Naive thymus-derived CD4-positive, alpha-beta T cell (primary cell): Measurements from ENCODE around the gene MXD4. TPM values are rescaled to one million over a fixed set of nuclear protein-coding genes. Genes with fewer than 3 reads are reported as not detected.

ENCODE experiments used
- ATAC-seq: fragments of 150-1000 bp; cut with Tn5 transposase; 2 replicates; pipeline ENCODE4 v1.10.0; 2021; ENCODE audit warnings: mild to moderate bottlenecking, moderate library complexity
- CTCF ChIA-PET: fragments of 350-600 bp; sonication (Branson Sonifier 250); formaldehyde crosslinking; loops from one replicate; lab custom pipeline; 2021; ENCODE audit warnings: antibody characterized with exemption; lab: Charles Lee
- POLR2A ChIA-PET: fragments of 350-600 bp; sonication (Branson Sonifier 250); formaldehyde crosslinking; loops from one replicate; lab custom pipeline; 2021; ENCODE audit warnings: antibody characterized with exemption, inconsistent platforms; lab: Charles Lee
- DNase-seq, 9 donors: peaks; one replicate each; pipeline versions ENCODE4 v3.0.0 to v3.0.0-alpha.2; 2020 to 2022; ENCODE audit warnings: mixed read lengths in 1 of 9
- H3K27ac ChIP-seq: one replicate; pipeline ENCODE4 v1.7.0; 2013; ENCODE audit warnings: mild to moderate bottlenecking, low read depth, low read length, moderate library complexity
- H3K27me3 ChIP-seq, 2 donors: one replicate each; pipeline ENCODE4 v1.7.0; 2013; ENCODE audit warnings: low read length in 2 of 2, mild to moderate bottlenecking in 2 of 2, moderate library complexity in 2 of 2; ENCODE audit not compliant: control insufficient read depth in 2 of 2, insufficient read depth in 2 of 2
- H3K36me3 ChIP-seq, 3 experiments: 1 replicate in 2 of 3; 2 replicates in 1 of 3; pipeline ENCODE4 v1.7.0; 2013; ENCODE audit warnings: low read length in 3 of 3, mild to moderate bottlenecking in 3 of 3, moderate library complexity in 1 of 3; ENCODE audit not compliant: insufficient read depth in 3 of 3, control insufficient read depth in 2 of 3
- H3K4me1 ChIP-seq, 2 donors: one replicate each; pipeline ENCODE4 v1.7.0; 2013; ENCODE audit warnings: low read length in 2 of 2, mild to moderate bottlenecking in 2 of 2, moderate library complexity in 1 of 2; ENCODE audit not compliant: control insufficient read depth in 2 of 2, insufficient read depth in 2 of 2
- H3K4me3 ChIP-seq: 2 replicates; pipeline ENCODE4 v1.7.0; 2013; ENCODE audit warnings: mild to moderate bottlenecking, low read length
- H3K9me3 ChIP-seq, 3 experiments: 1 replicate in 2 of 3; 2 replicates in 1 of 3; pipeline ENCODE4 v1.7.0; 2013; ENCODE audit warnings: low read length in 3 of 3; ENCODE audit not compliant: control insufficient read depth in 2 of 3
- H3K27ac Mint-ChIP-seq, 9 donors: one replicate each; pipeline ENCODE4 v1.8.0; 2020 to 2022; ENCODE audit warnings: mixed read lengths in 9 of 9, mild to moderate bottlenecking in 8 of 9, moderate library complexity in 5 of 9, inconsistent platforms in 2 of 9
- H3K27me3 Mint-ChIP-seq, 5 donors: one replicate each; pipeline ENCODE4 v1.8.0; 2021 to 2022; ENCODE audit warnings: mixed read lengths in 5 of 5, mild to moderate bottlenecking in 1 of 5
- H3K36me3 Mint-ChIP-seq, 5 donors: one replicate each; pipeline ENCODE4 v1.8.0; 2020 to 2022; ENCODE audit warnings: mixed read lengths in 5 of 5, mild to moderate bottlenecking in 3 of 5, inconsistent platforms in 1 of 5
- H3K4me1 Mint-ChIP-seq, 7 donors: one replicate each; pipeline ENCODE4 v1.8.0; 2020 to 2022; ENCODE audit warnings: mixed read lengths in 7 of 7, mild to moderate bottlenecking in 3 of 7, inconsistent platforms in 1 of 7
- H3K4me3 Mint-ChIP-seq, 10 donors: one replicate each; pipeline ENCODE4 v1.8.0; 2020 to 2022; ENCODE audit warnings: mild to moderate bottlenecking in 10 of 10, mixed read lengths in 10 of 10, moderate library complexity in 6 of 10, inconsistent platforms in 2 of 10
- H3K9me3 Mint-ChIP-seq, 11 donors: one replicate each; pipeline ENCODE4 v1.8.0; 2020 to 2022; ENCODE audit warnings: mixed read lengths in 11 of 11, mild to moderate bottlenecking in 4 of 11, inconsistent platforms in 1 of 11, moderate library complexity in 1 of 11
- intact Hi-C, 2 donors: fragments of 100-400 bp; cut with micrococcal nuclease; formaldehyde crosslinking; loops; one replicate each; pipeline ENCODE4 v1.15.1; 2023
- polyA plus RNA-seq, 2 donors: library from polyadenylated mRNA; unstranded; fragments of 300-500 nt; fragmentation: Illumina TruSeq; gene quantifications; one replicate each; pipeline ENCODE4 v1.2.3, GENCODE V29; 2021
- total RNA-seq, 6 experiments: library from RNA in 5 of 6; stranded (reverse) in 5 of 6; gene quantifications; 1 replicate in 5 of 6; 2 replicates in 1 of 6; pipeline ENCODE4 v1.2.3 and lab custom pipeline; 2021 to 2026

MXD4 gene
- total and polyA plus RNA-seq, 7 experiments from 2014 or later = 18.9 to 106 (median 46.0) TPM

- Mint-ChIP-seq H3K9me3 (peaks cover 0 to 1% (median 0%) of the 10 kb centered on the region in 11 donors), H3K36me3 (peaks cover 0 to 4% (median 0%) of the 10 kb centered on the region in 5 donors), H3K4me3 (no peak overlapping the region), H3K27ac (peak overlapping the region in 1 of 9 donors; percentile 51), H3K4me1 (peaks cover 0 to 6% (median 0%) of the 10 kb centered on the region in 7 donors), H3K27me3 (no peaks in the 10 kb centered on the region)
- H3K9me3 ChIP-seq = no peaks in the 10 kb centered on the region
- no peaks in the 10 kb centered on the region for H3K27me3 ChIP-seq
- DNase-seq (no peak), ATAC-seq (no peak)
- intact Hi-C loops = no loop called here
- no peaks in the 10 kb centered on the region for H3K36me3 ChIP-seq
- H3K4me1 ChIP-seq = peaks cover 0 to 7% of the 10 kb centered on the region in 2 donors
- ChIA-PET POLR2A (no interaction called here), CTCF (no interaction called here)
- H3K4me3 ChIP-seq = no peak overlapping the region
- H3K27ac ChIP-seq = no peak overlapping the region
These were observed 4.3 kb upstream of the MXD4 start for GRCh38 chr4:2266181-2266580.

- Histone ChIP-seq H3K4me1 (peaks cover 4 to 13% of the 10 kb centered on the region in 2 donors), H3K9me3 (no peaks in the 10 kb centered on the region), H3K4me3 (no peak overlapping the region), H3K27me3 (no peaks in the 10 kb centered on the region), H3K36me3 (no peaks in the 10 kb centered on the region), H3K27ac (no peak overlapping the region)
- intact Hi-C loops = no loop called here
- Mint-ChIP-seq H3K9me3 (peaks cover 0 to 1% (median 0%) of the 10 kb centered on the region in 11 donors), H3K36me3 (peaks cover 0 to 4% (median 0%) of the 10 kb centered on the region in 5 donors), H3K27me3 (no peaks in the 10 kb centered on the region), H3K4me3 (peak overlapping the region in 1 of 10 donors; percentile 34), H3K4me1 (peaks cover 0 to 8% (median 0%) of the 10 kb centered on the region in 7 donors), H3K27ac (peak overlapping the region in 3 of 9 donors; percentile 9 to 51 (median 9))
- POLR2A ChIA-PET = interaction anchor here (4.2 kb wide), 1 partner anchor 25 kb away, joined by 48 read pairs; the partner anchor contains the start of genes HAUS3 and POLN
- CTCF ChIA-PET = interaction anchor here (0.6 kb wide), 1 partner anchor 169 kb away, joined by 3 read pairs; no protein-coding TSS in a partner anchor
- DNase-seq (no peak), ATAC-seq (no peak)
These were observed 3.5 kb upstream of the MXD4 start for GRCh38 chr4:2265113-2266110.

GRCh38 chr4:2264481-2265041 lies 2.7 kb upstream of the MXD4 start:
- no peak overlapping the region for H3K4me3 ChIP-seq
- no peaks in the 10 kb centered on the region for H3K36me3 ChIP-seq
- ATAC-seq (no peak), DNase-seq (no peak)
- peaks cover 8 to 21% of the 10 kb centered on the region in 2 donors for H3K4me1 ChIP-seq
- H3K27ac Mint-ChIP-seq = peak overlapping the region in 2 of 9 donors; percentile 25 to 36
- peaks cover 0 to 11% (median 0%) of the 10 kb centered on the region in 7 donors for H3K4me1 Mint-ChIP-seq
- H3K4me3 Mint-ChIP-seq = no peak overlapping the region
- H3K27me3 Mint-ChIP-seq = no peaks in the 10 kb centered on the region
- H3K36me3 Mint-ChIP-seq = peaks cover 0 to 2% (median 0%) of the 10 kb centered on the region in 5 donors
- H3K9me3 Mint-ChIP-seq = peaks cover 0 to 1% (median 0%) of the 10 kb centered on the region in 11 donors
- ChIA-PET POLR2A (interaction anchor here (2.7 to 4.2 kb wide), 3 partner anchors 18 to 26 kb away, joined by 22 to 48 read pairs (median 37); partner anchors contain the start of genes HAUS3 and POLN), CTCF (no interaction called here)
- intact Hi-C loops = loop anchor here (5.0 kb wide), 3 partner anchors 392 to 1482 kb away; partner anchors contain the start of genes GRK4 (in 1 of the 2), NOP14 (in 1 of the 2) and NSD2 (in 1 of the 2)
- no peaks in the 10 kb centered on the region for H3K27me3 ChIP-seq
- H3K27ac ChIP-seq = no peak overlapping the region
- H3K9me3 ChIP-seq = no peaks in the 10 kb centered on the region

GRCh38 chr4:2263926-2264321 lies 2.0 kb upstream of the MXD4 start:
- Mint-ChIP-seq H3K27me3 (no peaks in the 10 kb centered on the region), H3K4me1 (peaks cover 0 to 11% (median 0%) of the 10 kb centered on the region in 7 donors), H3K36me3 (no peaks in the 10 kb centered on the region), H3K9me3 (no peaks in the 10 kb centered on the region), H3K27ac (peak overlapping the region in 7 of 9 donors; percentile 25 to 86 (median 66)), H3K4me3 (peak overlapping the region in 6 of 10 donors; percentile 53 to 79 (median 66))
- H3K4me1 ChIP-seq = peaks cover 8 to 23% of the 10 kb centered on the region in 2 donors
- intact Hi-C loops = loop anchor here (2.0 to 5.0 kb wide), 7 partner anchors 27 to 1482 kb away; partner anchors contain the start of genes GRK4 (in 1 of the 2), NOP14 (in 1 of the 2), NSD2 (in 1 of the 2) and TACC3 (in 1 of the 2)
- ChIA-PET POLR2A (interaction anchor here (2.7 to 4.2 kb wide), 3 partner anchors 18 to 27 kb away, joined by 22 to 48 read pairs (median 37); partner anchors contain the start of genes HAUS3 and POLN), CTCF (no interaction called here)
- H3K9me3 ChIP-seq = no peaks in the 10 kb centered on the region
- H3K27ac ChIP-seq = no peak overlapping the region
- DNase-seq (no peak), ATAC-seq (no peak)
- no peak overlapping the region for H3K4me3 ChIP-seq
- H3K36me3 ChIP-seq = peaks cover 0 to 2% (median 0%) of the 10 kb centered on the region in 3 experiments
- H3K27me3 ChIP-seq = no peaks in the 10 kb centered on the region

- Mint-ChIP-seq H3K27ac (peak overlapping the region; percentile 61 to 87 (median 80)), H3K27me3 (no peaks in the 10 kb centered on the region), H3K4me1 (peaks cover 0 to 11% (median 0%) of the 10 kb centered on the region in 7 donors), H3K36me3 (no peaks in the 10 kb centered on the region), H3K9me3 (no peaks in the 10 kb centered on the region), H3K4me3 (peak overlapping the region; percentile 48 to 85 (median 76))
- CTCF ChIA-PET = interaction anchor here (0.6 to 1.5 kb wide), 4 partner anchors 22 to 699 kb away, joined by 3 to 7 read pairs (median 4); partner anchors contain the start of genes HAUS3 and POLN
- H3K27me3 ChIP-seq = no peaks in the 10 kb centered on the region
- intact Hi-C loops = loop anchor here (1.0 to 5.0 kb wide), 19 partner anchors 19 to 1481 kb away; partner anchors contain the start of genes CFAP99 (in 2 of the 2), FAM193A (in 2 of the 2), GRK4 (in 2 of the 2) and HAUS3 (in 2 of the 2)
- POLR2A ChIA-PET = interaction anchor here (0.9 to 4.2 kb wide), 12 partner anchors 9 to 209 kb away, joined by 3 to 48 read pairs (median 6); partner anchors contain the start of genes HAUS3, POLN and RNF4
- H3K4me3 ChIP-seq = peak overlapping the region; percentile 69
- peak overlapping the region; percentile 95 for H3K27ac ChIP-seq
- peaks cover 0 to 12% (median 0%) of the 10 kb centered on the region in 3 experiments for H3K36me3 ChIP-seq
- peaks cover 8 to 23% of the 10 kb centered on the region in 2 donors for H3K4me1 ChIP-seq
- DNase-seq (no peak), ATAC-seq (no peak)
- H3K9me3 ChIP-seq = no peaks in the 10 kb centered on the region
These were observed 988 bp upstream of the MXD4 start for GRCh38 chr4:2262944-2263250.
